Endodermal cell (in vitro differentiated cells): ENCODE data around the gene RBM18. TPM values are rescaled to one million over a fixed set of nuclear protein-coding genes. Genes with fewer than 3 reads are reported as not detected.

Source experiments
- DNase-seq: peaks from one replicate; pipeline ENCODE4 v3.0.0-alpha.2; 2017
- H3K27ac ChIP-seq: 2 replicates; pipeline ENCODE4 v1.5.1; 2013; ENCODE audit warnings: mild to moderate bottlenecking, low read depth, low read length, moderate library complexity
- H3K27me3 ChIP-seq: 2 replicates; pipeline ENCODE4 v1.6.1; 2013; ENCODE audit warnings: mild to moderate bottlenecking, low read length, moderate library complexity; ENCODE audit not compliant: insufficient read depth, control insufficient read depth, poor library complexity, severe bottlenecking
- H3K36me3 ChIP-seq: 2 replicates; pipeline ENCODE4 v1.7.0; 2013; ENCODE audit warnings: mild to moderate bottlenecking, low read length, moderate library complexity; ENCODE audit not compliant: control insufficient read depth, insufficient read depth
- H3K4me1 ChIP-seq: one replicate; pipeline ENCODE4 v1.7.0; 2013; ENCODE audit warnings: low read length; ENCODE audit not compliant: control insufficient read depth, insufficient read depth
- H3K4me3 ChIP-seq: 2 replicates; pipeline ENCODE4 v1.5.1; 2013; ENCODE audit warnings: mild to moderate bottlenecking, low read length, moderate library complexity
- H3K9ac ChIP-seq: 2 replicates; pipeline ENCODE4 v1.6.1; 2013; ENCODE audit warnings: mild to moderate bottlenecking, low read length, moderate library complexity; ENCODE audit not compliant: poor library complexity, severe bottlenecking; ENCODE audit errors: extremely low read depth
- H3K9me3 ChIP-seq: 2 replicates; pipeline ENCODE4 v1.6.1; 2013; ENCODE audit warnings: mild to moderate bottlenecking, low read length, moderate library complexity; ENCODE audit not compliant: control insufficient read depth
- H3K27ac Mint-ChIP-seq: 2 replicates; pipeline ENCODE4 v1.8.0; 2020; ENCODE audit warnings: mixed read lengths
- H3K27me3 Mint-ChIP-seq: 2 replicates; pipeline ENCODE4 v1.8.0; 2021; ENCODE audit warnings: mild to moderate bottlenecking, mixed read lengths; ENCODE audit not compliant: insufficient read depth
- H3K36me3 Mint-ChIP-seq: 2 replicates; pipeline ENCODE4 v1.8.0; 2020; ENCODE audit warnings: low read depth, mixed read lengths
- H3K4me1 Mint-ChIP-seq: 2 replicates; pipeline ENCODE4 v1.8.0; 2020; ENCODE audit warnings: mixed read lengths
- H3K4me3 Mint-ChIP-seq: 2 replicates; pipeline ENCODE4 v1.8.0; 2020; ENCODE audit warnings: mild to moderate bottlenecking, moderate library complexity, mixed read lengths
- H3K9me3 Mint-ChIP-seq: 2 replicates; pipeline ENCODE4 v1.8.0; 2020; ENCODE audit warnings: mild to moderate bottlenecking, mixed read lengths
- WGBS, 2 experiments: methylation state at CpG; one replicate each; pipeline versions ENCODE4 v1.1.5 to v1.1.7; 2013; ENCODE audit warnings: missing lambda C conversion rate in 2 of 2, mixed read lengths in 1 of 2; ENCODE audit not compliant: insufficient coverage in 1 of 2, insufficient read length in 1 of 2; 5-methylcytosine and 5-hydroxymethylcytosine counted together
- total RNA-seq, 2 donors: library from RNA; stranded (reverse); fragmentation: NEBNext Ultra II Directional in 1 of 2; extraction: Animal tissue kit (Norgen Biotek cat#: 25700) in 1 of 2; gene quantifications; 2 replicates in 1 of 2; 3 replicates in 1 of 2; pipeline ENCODE4 v1.2.1, GENCODE V29; 2021
- TF ChIP-seq, protein P1 (sequence below): fragments of 200-600 bp; sonication (generic); conservative IDR thresholded peaks from 2 replicates; pipeline ENCODE4 v1.5.0; 2021; ENCODE audit warnings: antibody characterized with exemption, mild to moderate bottlenecking

RBM18 gene
- total RNA-seq, 2 donors from 2014 or later, result 15.7 to 17.3 TPM

DNA sequence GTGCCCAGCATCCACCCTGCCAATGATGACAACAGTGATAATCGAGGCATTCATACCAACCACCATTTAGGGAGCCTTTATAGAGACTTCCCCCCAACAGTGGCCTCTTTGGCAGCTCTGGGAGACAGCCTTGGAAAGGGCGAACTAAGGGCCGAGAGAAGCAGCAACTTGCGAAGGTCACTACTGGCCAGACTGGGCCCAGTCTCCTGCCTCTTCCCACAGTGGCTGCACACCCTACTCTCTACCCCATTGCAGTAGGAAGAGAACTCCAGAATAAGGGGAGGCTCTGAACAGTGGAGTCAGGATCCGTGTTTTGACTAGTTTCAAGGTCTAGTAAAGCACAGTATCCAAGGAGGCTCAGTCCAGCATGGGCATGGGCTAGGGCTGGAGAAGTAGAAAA lies 41.2 kb downstream of the RBM18 start:
- Histone ChIP-seq H3K4me3 (no peak overlapping the region), H3K27ac (no peak overlapping the region), H3K4me1 (peaks cover 10% of the 10 kb centered on the region), H3K9me3 (no peaks in the 10 kb centered on the region), H3K9ac (no peak overlapping the region), H3K36me3 (no peaks in the 10 kb centered on the region), H3K27me3 (peaks cover 100% of the 10 kb centered on the region)
- no peak overlapping the region for H3K27ac Mint-ChIP-seq
- 83 to 88% methylated on average over 1 to 5 of the region's 5 CpGs for WGBS, 2 experiments
- peaks cover 2% of the 10 kb centered on the region for H3K36me3 Mint-ChIP-seq
- DNase-seq, result peak; percentile 32
- H3K27me3 Mint-ChIP-seq, result peaks cover 97% of the 10 kb centered on the region
- no peak overlapping the region for H3K4me3 Mint-ChIP-seq
- peaks cover 9% of the 10 kb centered on the region for H3K9me3 Mint-ChIP-seq
- H3K4me1 Mint-ChIP-seq, result peaks cover 34% of the 10 kb centered on the region
- TF ChIP-seq, protein P1, sequence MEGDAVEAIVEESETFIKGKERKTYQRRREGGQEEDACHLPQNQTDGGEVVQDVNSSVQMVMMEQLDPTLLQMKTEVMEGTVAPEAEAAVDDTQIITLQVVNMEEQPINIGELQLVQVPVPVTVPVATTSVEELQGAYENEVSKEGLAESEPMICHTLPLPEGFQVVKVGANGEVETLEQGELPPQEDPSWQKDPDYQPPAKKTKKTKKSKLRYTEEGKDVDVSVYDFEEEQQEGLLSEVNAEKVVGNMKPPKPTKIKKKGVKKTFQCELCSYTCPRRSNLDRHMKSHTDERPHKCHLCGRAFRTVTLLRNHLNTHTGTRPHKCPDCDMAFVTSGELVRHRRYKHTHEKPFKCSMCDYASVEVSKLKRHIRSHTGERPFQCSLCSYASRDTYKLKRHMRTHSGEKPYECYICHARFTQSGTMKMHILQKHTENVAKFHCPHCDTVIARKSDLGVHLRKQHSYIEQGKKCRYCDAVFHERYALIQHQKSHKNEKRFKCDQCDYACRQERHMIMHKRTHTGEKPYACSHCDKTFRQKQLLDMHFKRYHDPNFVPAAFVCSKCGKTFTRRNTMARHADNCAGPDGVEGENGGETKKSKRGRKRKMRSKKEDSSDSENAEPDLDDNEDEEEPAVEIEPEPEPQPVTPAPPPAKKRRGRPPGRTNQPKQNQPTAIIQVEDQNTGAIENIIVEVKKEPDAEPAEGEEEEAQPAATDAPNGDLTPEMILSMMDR, result no peak

DNA sequence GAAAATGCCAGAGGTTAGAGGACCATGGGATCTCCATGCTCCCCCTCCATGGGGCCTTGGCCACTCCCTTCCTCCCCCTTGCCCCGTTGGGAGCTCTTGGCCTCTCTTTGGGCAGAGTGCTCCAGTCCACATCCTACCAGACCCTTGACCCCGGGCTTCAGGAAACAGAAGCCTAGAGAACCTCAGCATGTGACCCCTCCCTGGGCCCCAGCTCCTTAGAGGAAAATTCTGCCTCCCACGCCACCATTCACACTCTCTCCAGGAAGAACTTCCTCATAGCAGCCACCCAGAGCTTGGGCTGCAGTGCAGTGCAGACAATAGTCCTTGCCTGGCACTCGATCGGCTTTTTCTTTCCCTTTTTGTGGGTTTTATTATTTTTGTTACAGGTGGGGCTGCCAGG lies 41.8 kb downstream of the RBM18 start:
- Mint-ChIP-seq H3K27ac (no peak overlapping the region), H3K4me3 (no peak overlapping the region), H3K4me1 (peaks cover 34% of the 10 kb centered on the region), H3K9me3 (peaks cover 9% of the 10 kb centered on the region), H3K27me3 (peaks cover 98% of the 10 kb centered on the region), H3K36me3 (peaks cover 2% of the 10 kb centered on the region)
- H3K4me3 ChIP-seq, result no peak overlapping the region
- no peak overlapping the region for H3K27ac ChIP-seq
- no peaks in the 10 kb centered on the region for H3K9me3 ChIP-seq
- H3K4me1 ChIP-seq, result peaks cover 10% of the 10 kb centered on the region
- TF ChIP-seq, protein P1, result peak; percentile 19
- 47% methylated on average over 5 of the region's 5 CpGs; no CpG with 5 or more reads in 1 of the 2 experiments for WGBS, 2 experiments
- peaks cover 100% of the 10 kb centered on the region for H3K27me3 ChIP-seq
- no peak overlapping the region for H3K9ac ChIP-seq
- H3K36me3 ChIP-seq, result no peaks in the 10 kb centered on the region
- DNase-seq, result no peak

DNA sequence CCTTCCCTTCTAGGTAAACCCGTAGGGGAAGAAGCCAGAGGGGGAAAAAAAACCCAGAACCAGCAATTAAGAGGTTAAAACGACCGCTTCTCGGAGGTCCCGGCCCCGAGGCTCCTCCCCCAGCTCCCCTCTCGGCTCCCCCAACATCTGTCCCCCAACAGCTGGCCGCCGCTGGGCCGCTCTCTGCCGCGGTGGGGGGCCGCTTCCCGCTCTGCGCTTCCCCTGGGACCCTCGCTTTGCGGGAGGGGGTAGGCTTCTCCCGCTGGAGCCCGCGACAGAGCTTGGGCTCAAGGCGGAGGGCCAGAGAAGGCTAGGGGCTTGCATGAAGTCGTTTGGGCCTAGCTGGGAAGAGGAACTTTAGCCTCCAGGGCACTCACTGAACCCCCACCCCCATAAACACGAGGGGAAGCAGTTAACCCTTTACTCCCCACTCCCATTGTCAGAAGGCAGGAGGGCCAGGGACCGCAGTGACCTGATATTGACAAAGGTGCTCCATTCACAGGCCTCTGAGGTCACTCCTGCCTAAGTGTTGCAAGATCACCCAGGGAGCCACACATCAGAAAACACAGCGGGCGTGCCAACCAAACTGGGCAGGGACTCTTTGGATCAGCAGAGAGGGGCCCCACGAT lies 43.3 kb downstream of the RBM18 start:
- Histone ChIP-seq H3K4me1 (peaks cover 10% of the 10 kb centered on the region), H3K27ac (no peak overlapping the region), H3K4me3 (no peak overlapping the region), H3K36me3 (no peaks in the 10 kb centered on the region), H3K27me3 (peaks cover 100% of the 10 kb centered on the region), H3K9me3 (no peaks in the 10 kb centered on the region), H3K9ac (no peak overlapping the region)
- WGBS, 2 experiments, result 10 to 12% methylated on average over 2 to 27 of the region's 27 CpGs
- Mint-ChIP-seq H3K36me3 (peaks cover under 1% of the 10 kb centered on the region), H3K4me3 (peak overlapping the region; percentile 51), H3K27ac (no peak overlapping the region), H3K9me3 (peaks cover 7% of the 10 kb centered on the region), H3K27me3 (peaks cover 100% of the 10 kb centered on the region), H3K4me1 (peaks cover 28% of the 10 kb centered on the region)
- TF ChIP-seq, protein P1, result no peak
- DNase-seq, result peak; percentile 81
